T-cell (primary cell): ENCODE data around the gene CTNNAL1. TPM values are rescaled to one million over a fixed set of nuclear protein-coding genes. Genes with fewer than 3 reads are reported as not detected.

ENCODE experiments used
- ATAC-seq, 4 experiments: fragments of 200-7000 bp in 3 of 4; fragments of 150-1000 bp in 1 of 4; cut with Tn5 transposase; replicated peaks in 1 of 4; 1 replicate in 3 of 4; 2 replicates in 1 of 4; pipeline ENCODE4 v1.10.0; 2021; ENCODE audit warnings: moderate library complexity in 3 of 4, mild to moderate bottlenecking in 2 of 4, moderate number of reproducible peaks in 1 of 4
- CTCF ChIA-PET, 2 donors: fragments of 300-600 bp; sonication (Branson Sonifier 250); formaldehyde crosslinking; loops; one replicate each; lab custom pipeline; 2022; ENCODE audit warnings: antibody characterized with exemption in 2 of 2; lab: Charles Lee
- POLR2A ChIA-PET, 2 donors: fragments of 300-600 bp; sonication (Branson Sonifier 250); formaldehyde crosslinking; loops; one replicate each; lab custom pipeline; 2022; ENCODE audit warnings: antibody characterized with exemption in 2 of 2; lab: Charles Lee
- DNase-seq, 35 experiments: peaks; one replicate each; pipeline versions ENCODE4 v3.0.0 to v3.0.0-alpha.2; 2013 to 2023
- H3K27ac ChIP-seq: one replicate; pipeline ENCODE4 v1.5.1; 2013; ENCODE audit warnings: low read length
- H3K27me3 ChIP-seq, 2 experiments: replicated peaks in 1 of 2; 1 replicate in 1 of 2; 2 replicates in 1 of 2; pipeline versions ENCODE4 v1.6.1 to v1.7.0; 2013; ENCODE audit warnings: low read length in 1 of 2, mixed read lengths in 1 of 2; ENCODE audit not compliant: control insufficient read depth in 2 of 2, insufficient read depth in 2 of 2; ENCODE audit errors: extremely low read depth in 1 of 2
- H3K36me3 ChIP-seq, 2 donors: 1 replicate in 1 of 2; 2 replicates in 1 of 2; pipeline versions ENCODE4 v1.6.1 to v1.7.0; 2013; ENCODE audit warnings: low read length in 1 of 2; ENCODE audit not compliant: control insufficient read depth in 2 of 2, insufficient read depth in 1 of 2; ENCODE audit errors: extremely low read depth in 1 of 2
- H3K4me1 ChIP-seq, 2 experiments: 1 replicate in 1 of 2; 2 replicates in 1 of 2; pipeline versions ENCODE4 v1.6.1 to v1.7.0; 2013; ENCODE audit warnings: low read length in 2 of 2, mixed read lengths in 1 of 2; ENCODE audit not compliant: insufficient read depth in 2 of 2, control insufficient read depth in 1 of 2; ENCODE audit errors: extremely low read depth in 1 of 2
- H3K4me3 ChIP-seq, 2 donors: 1 replicate in 1 of 2; 2 replicates in 1 of 2; pipeline versions ENCODE4 v1.5.1 to v1.7.0; 2013; ENCODE audit warnings: mild to moderate bottlenecking in 2 of 2, low read length in 1 of 2, moderate library complexity in 1 of 2; ENCODE audit not compliant: control insufficient read depth in 1 of 2; ENCODE audit errors: extremely low read depth in 1 of 2
- H3K9me3 ChIP-seq: 2 replicates; pipeline ENCODE4 v1.7.0; 2013
- H3K27ac Mint-ChIP-seq, 2 donors: one replicate each; pipeline ENCODE4 v1.8.0; 2020 to 2021; ENCODE audit warnings: mild to moderate bottlenecking in 2 of 2, mixed read lengths in 2 of 2
- H3K27me3 Mint-ChIP-seq, 2 donors: one replicate each; pipeline ENCODE4 v1.8.0; 2021 to 2022; ENCODE audit warnings: mixed read lengths in 2 of 2
- H3K36me3 Mint-ChIP-seq: one replicate; pipeline ENCODE4 v1.8.0; 2021; ENCODE audit warnings: mixed read lengths
- H3K4me1 Mint-ChIP-seq, 3 donors: one replicate each; pipeline ENCODE4 v1.8.0; 2020 to 2022; ENCODE audit warnings: mixed read lengths in 3 of 3, mild to moderate bottlenecking in 1 of 3
- H3K4me3 Mint-ChIP-seq, 3 donors: one replicate each; pipeline ENCODE4 v1.8.0; 2020 to 2022; ENCODE audit warnings: mild to moderate bottlenecking in 3 of 3, mixed read lengths in 3 of 3, moderate library complexity in 3 of 3
- H3K9me3 Mint-ChIP-seq, 3 donors: one replicate each; pipeline ENCODE4 v1.8.0; 2020 to 2022; ENCODE audit warnings: mixed read lengths in 3 of 3
- WGBS: methylation state at CpG from one replicate; pipeline ENCODE4 v1.1.5; 2013; ENCODE audit warnings: missing lambda C conversion rate; ENCODE audit not compliant: insufficient coverage; 5-methylcytosine and 5-hydroxymethylcytosine counted together
- total RNA-seq, 35 experiments: library from RNA in 6 of 35; stranded (reverse) in 6 of 35; fragments of 120-200 nt in 1 of 35; gene quantifications; one replicate each; pipeline versions ENCODE4 v1.2.1 to v1.2.4 and lab custom pipeline; 2013 to 2026

Gene CTNNAL1
- total RNA-seq, 5 donors from 2014 or later (not counting 1 experiment from before 2014, with no cell fraction given): 2.1 to 4.1 (median 3.8) TPM

DNA sequence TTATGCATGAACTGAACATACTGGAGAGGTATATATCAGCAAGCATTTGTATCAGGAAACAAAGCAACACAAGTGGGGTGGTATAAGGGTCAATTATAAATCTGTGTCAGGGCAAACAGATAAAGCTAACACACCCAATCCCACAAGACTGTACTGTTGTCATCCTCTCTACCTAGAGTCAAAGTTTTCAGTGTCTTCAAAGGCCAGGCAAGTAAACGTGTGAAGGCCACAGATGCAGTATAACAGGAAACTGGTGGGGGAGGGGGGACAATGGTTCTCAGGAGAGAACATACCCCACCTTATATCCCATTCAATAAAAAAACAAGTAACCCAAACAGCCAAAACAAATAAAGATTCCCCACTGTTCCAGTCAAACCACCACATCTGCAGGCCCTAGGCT, 101.5 kb downstream of the CTNNAL1 start:
- Histone ChIP-seq H3K9me3 (no peaks in the 10 kb centered on the region), H3K36me3 (peaks cover 0 to 58% of the 10 kb centered on the region in 2 donors), H3K4me1 (peaks cover 3 to 13% of the 10 kb centered on the region in 2 experiments), H3K27ac (peak overlapping the region; percentile 29), H3K27me3 (no peaks in the 10 kb centered on the region), H3K4me3 (no peak overlapping the region)
- H3K4me3 Mint-ChIP-seq: no peak overlapping the region
- H3K27ac Mint-ChIP-seq: peak overlapping the region; percentile 89 to 90
- peaks cover 18 to 27% (median 19%) of the 10 kb centered on the region in 3 donors for H3K4me1 Mint-ChIP-seq
- POLR2A ChIA-PET: interaction anchor here in 1 of 2 donors (0.7 kb wide), 1 partner anchor 18 kb away, joined by 4 read pairs; no protein-coding TSS in a partner anchor
- WGBS: no CpG with 5 or more reads among the region's 1 CpG
- no peaks in the 10 kb centered on the region for H3K27me3 Mint-ChIP-seq
- no peaks in the 10 kb centered on the region for H3K9me3 Mint-ChIP-seq
- DNase-seq (peak in 20 of 35 experiments; percentile 0 to 43 (median 18)), ATAC-seq (peak; percentile 27 to 90 (median 52))
- CTCF ChIA-PET: interaction anchor here in 1 of 2 donors (0.5 kb wide), 1 partner anchor 378 kb away, joined by 3 read pairs; no protein-coding TSS in a partner anchor
- H3K36me3 Mint-ChIP-seq: peaks cover 60% of the 10 kb centered on the region

- Mint-ChIP-seq H3K4me1 (peaks cover 18 to 27% (median 19%) of the 10 kb centered on the region in 3 donors), H3K4me3 (no peak overlapping the region), H3K9me3 (no peaks in the 10 kb centered on the region), H3K27ac (peak overlapping the region; percentile 89 to 90), H3K27me3 (no peaks in the 10 kb centered on the region), H3K36me3 (peaks cover 60% of the 10 kb centered on the region)
- Histone ChIP-seq H3K4me3 (no peak overlapping the region), H3K4me1 (peaks cover 3 to 13% of the 10 kb centered on the region in 2 experiments), H3K9me3 (no peaks in the 10 kb centered on the region), H3K27ac (peak overlapping the region; percentile 28), H3K36me3 (peaks cover 0 to 63% of the 10 kb centered on the region in 2 donors), H3K27me3 (no peaks in the 10 kb centered on the region)
- CTCF ChIA-PET: no interaction called here
- ATAC-seq (no peak), DNase-seq (no peak)
- POLR2A ChIA-PET: no interaction called here
- WGBS: no CpG with 5 or more reads among the region's 2 CpGs
These were observed 102.4 kb downstream of the CTNNAL1 start for GRCh38 chr9:108910914-108911313.

DNA sequence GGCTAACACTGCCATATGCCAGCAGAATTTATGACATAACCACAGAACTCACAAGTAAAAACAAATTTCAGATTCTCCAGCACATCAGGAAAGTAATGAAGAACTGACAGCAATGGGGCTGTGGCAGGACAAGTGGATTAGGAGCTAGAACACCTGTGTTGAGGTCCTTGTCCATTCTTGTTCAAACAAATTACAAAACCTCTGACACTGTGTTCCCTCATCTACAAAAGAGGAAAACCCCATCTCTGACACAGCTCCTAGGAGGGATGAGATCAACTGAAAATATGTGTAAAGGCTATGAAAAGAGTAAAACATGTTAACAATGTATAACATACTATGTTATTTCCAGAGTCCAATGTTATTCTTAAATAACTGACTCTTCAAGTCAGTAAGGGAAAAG, 102.9 kb downstream of the CTNNAL1 start:
- DNase-seq (no peak), ATAC-seq (no peak)
- no peaks in the 10 kb centered on the region for H3K27me3 ChIP-seq
- no peak overlapping the region for H3K27ac ChIP-seq
- no peak overlapping the region for H3K4me3 ChIP-seq
- Mint-ChIP-seq H3K27ac (peak overlapping the region; percentile 89 to 90), H3K4me3 (no peak overlapping the region), H3K4me1 (peaks cover 18 to 27% (median 19%) of the 10 kb centered on the region in 3 donors), H3K36me3 (peaks cover 58% of the 10 kb centered on the region), H3K27me3 (no peaks in the 10 kb centered on the region), H3K9me3 (no peaks in the 10 kb centered on the region)
- H3K9me3 ChIP-seq: no peaks in the 10 kb centered on the region
- H3K4me1 ChIP-seq: peaks cover 3 to 13% of the 10 kb centered on the region in 2 experiments
- H3K36me3 ChIP-seq: peaks cover 0 to 63% of the 10 kb centered on the region in 2 donors
- ChIA-PET CTCF (no interaction called here), POLR2A (interaction anchor here in 1 of 2 donors (0.6 kb wide), 1 partner anchor 32 kb away, joined by 3 read pairs; no protein-coding TSS in a partner anchor)

DNA sequence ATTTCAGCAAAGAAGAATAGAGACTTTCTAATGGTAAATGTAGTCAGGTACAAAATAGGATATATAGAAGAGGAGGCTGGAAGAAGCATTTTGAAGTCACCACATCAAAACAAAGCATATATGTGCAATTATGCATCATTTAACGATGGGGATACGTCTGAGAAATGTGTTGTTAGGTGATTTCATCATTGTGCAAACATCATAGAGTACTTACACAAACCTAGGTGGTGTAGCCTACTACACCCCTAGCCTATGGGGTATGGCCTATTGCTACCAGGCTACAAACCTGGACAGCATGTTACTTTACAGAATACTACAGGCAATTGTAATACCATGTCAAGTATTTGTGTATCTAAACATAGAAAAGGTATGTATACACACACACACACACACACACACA, 107.8 kb downstream of the CTNNAL1 start:
- no CpG with 5 or more reads among the region's 2 CpGs for WGBS
- no peaks in the 10 kb centered on the region for H3K27me3 Mint-ChIP-seq
- no peaks in the 10 kb centered on the region for H3K27me3 ChIP-seq
- ATAC-seq (no peak), DNase-seq (no peak)
- H3K4me3 ChIP-seq: no peak overlapping the region
- no peaks in the 10 kb centered on the region for H3K4me1 ChIP-seq
- no peak overlapping the region for H3K27ac ChIP-seq
- H3K36me3 Mint-ChIP-seq: peaks cover 74% of the 10 kb centered on the region
- POLR2A ChIA-PET: no interaction called here
- H3K4me1 Mint-ChIP-seq: peaks cover 0 to 3% (median under 1%) of the 10 kb centered on the region in 3 donors
- no peak overlapping the region for H3K4me3 Mint-ChIP-seq
- H3K9me3 Mint-ChIP-seq: no peaks in the 10 kb centered on the region
- no peaks in the 10 kb centered on the region for H3K9me3 ChIP-seq
- CTCF ChIA-PET: no interaction called here
- H3K36me3 ChIP-seq: peaks cover 3 to 85% of the 10 kb centered on the region in 2 donors
- no peak overlapping the region for H3K27ac Mint-ChIP-seq

GRCh38 chr9:108904161-108904560, 109.1 kb downstream of the CTNNAL1 start:
- no peak overlapping the region for H3K27ac ChIP-seq
- no peaks in the 10 kb centered on the region for H3K9me3 ChIP-seq
- H3K4me1 ChIP-seq: no peaks in the 10 kb centered on the region
- Mint-ChIP-seq H3K4me3 (no peak overlapping the region), H3K9me3 (no peaks in the 10 kb centered on the region), H3K27me3 (no peaks in the 10 kb centered on the region), H3K36me3 (peaks cover 74% of the 10 kb centered on the region), H3K27ac (no peak overlapping the region), H3K4me1 (no peaks in the 10 kb centered on the region)
- ChIA-PET POLR2A (no interaction called here), CTCF (no interaction called here)
- peaks cover 3 to 80% of the 10 kb centered on the region in 2 donors for H3K36me3 ChIP-seq
- no peak for ATAC-seq
- H3K4me3 ChIP-seq: no peak overlapping the region
- no peaks in the 10 kb centered on the region for H3K27me3 ChIP-seq
- DNase-seq: no peak
- WGBS: no CpG with 5 or more reads among the region's 3 CpGs

DNA sequence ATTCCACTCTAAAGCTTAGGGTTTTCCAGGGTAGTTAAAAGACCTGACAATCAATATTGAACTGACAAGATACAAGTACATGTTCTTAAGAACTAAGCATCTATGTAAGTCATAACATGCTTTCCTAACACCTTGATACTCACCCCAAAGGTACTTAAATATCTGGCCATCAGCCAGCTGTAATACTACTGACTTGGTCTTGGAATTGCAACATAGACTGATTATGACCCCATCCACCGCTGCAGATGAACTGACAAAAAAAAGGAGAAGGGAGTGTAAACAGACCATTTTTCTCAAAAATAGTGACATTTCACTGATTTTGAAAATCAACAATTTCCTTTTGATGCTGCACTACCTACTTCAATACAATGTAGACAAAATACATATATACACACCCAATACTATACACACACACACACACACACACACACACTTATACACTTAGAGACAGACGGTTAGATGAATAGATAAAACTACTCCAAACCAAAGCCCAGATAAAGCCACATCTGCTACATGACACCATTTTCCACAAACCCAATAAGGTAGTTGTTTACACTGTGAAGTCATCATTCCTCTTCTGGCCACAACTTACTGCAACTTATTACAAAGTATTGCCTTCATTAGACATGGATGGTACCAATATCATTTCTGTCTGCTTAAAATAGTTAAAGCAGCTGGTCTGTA, 109.7 kb downstream of the CTNNAL1 start:
- no peaks in the 10 kb centered on the region for H3K9me3 Mint-ChIP-seq
- Histone ChIP-seq H3K4me3 (no peak overlapping the region), H3K4me1 (no peaks in the 10 kb centered on the region), H3K27me3 (no peaks in the 10 kb centered on the region), H3K9me3 (no peaks in the 10 kb centered on the region), H3K36me3 (peaks cover 3 to 77% of the 10 kb centered on the region in 2 donors), H3K27ac (no peak overlapping the region)
- no peaks in the 10 kb centered on the region for H3K27me3 Mint-ChIP-seq
- no peaks in the 10 kb centered on the region for H3K4me1 Mint-ChIP-seq
- no peak for ATAC-seq
- POLR2A ChIA-PET: no interaction called here
- CTCF ChIA-PET: no interaction called here
- DNase-seq: no peak
- H3K4me3 Mint-ChIP-seq: no peak overlapping the region
- peaks cover 71% of the 10 kb centered on the region for H3K36me3 Mint-ChIP-seq
- 100% methylated on average over 1 of the region's 2 CpGs for WGBS
- peak overlapping the region in 1 of 2 donors; percentile 1 for H3K27ac Mint-ChIP-seq
